Measurements from ENCODE around the gene XPO6.

Gene XPO6

GRCh38 chr16:28181515-28181914, 30.2 kb downstream of the XPO6 start:
- DNase-seq = no peak

GRCh38 chr16:28180655-28181460, 30.9 kb downstream of the XPO6 start:
- no peak for DNase-seq

- no peak for DNase-seq
Observed at GRCh38 chr16:28179354-28179753, 32.4 kb downstream of the XPO6 start.

GRCh38 chr16:28175715-28176114, 36.0 kb downstream of the XPO6 start:
- DNase-seq = no peak

GRCh38 chr16:28172336-28172735, 39.4 kb downstream of the XPO6 start:
- DNase-seq = no peak

GRCh38 chr16:28171816-28172215, 39.9 kb downstream of the XPO6 start:
- DNase-seq = no peak

GRCh38 chr16:28168991-28169554, 42.7 kb downstream of the XPO6 start:
- DNase-seq = no peak

GRCh38 chr16:28167730-28168129, 44.0 kb downstream of the XPO6 start:
- no peak for DNase-seq

- DNase-seq = no peak
Observed at GRCh38 chr16:28167221-28167620, 44.5 kb downstream of the XPO6 start.

GRCh38 chr16:28166394-28167208, 45.2 kb downstream of the XPO6 start:
- DNase-seq = no peak

- no peak for DNase-seq
Observed at GRCh38 chr16:28165598-28165997, 46.2 kb downstream of the XPO6 start.

GRCh38 chr16:28164140-28164539, 47.6 kb downstream of the XPO6 start:
- no peak for DNase-seq

- DNase-seq = no peak
Observed at GRCh38 chr16:28163699-28164098, 48.1 kb downstream of the XPO6 start.

GRCh38 chr16:28162326-28162877, 49.4 kb downstream of the XPO6 start:
- no peak for DNase-seq

GRCh38 chr16:28161626-28162025, 50.1 kb downstream of the XPO6 start:
- no peak for DNase-seq

GRCh38 chr16:28158136-28158535, 53.6 kb downstream of the XPO6 start:
- no peak for DNase-seq

GRCh38 chr16:28156056-28156680, 55.6 kb downstream of the XPO6 start:
- DNase-seq = no peak

- peak; percentile 71 for DNase-seq
Observed at GRCh38 chr16:28155293-28155692, 56.5 kb downstream of the XPO6 start.

- no peak for DNase-seq
Observed at GRCh38 chr16:28151180-28151579, 60.6 kb downstream of the XPO6 start.

- DNase-seq = no peak
Observed at GRCh38 chr16:28149011-28149888, 62.5 kb downstream of the XPO6 start.

GRCh38 chr16:28146536-28146935, 65.2 kb downstream of the XPO6 start:
- DNase-seq = no peak

GRCh38 chr16:28145796-28146195, 66.0 kb downstream of the XPO6 start:
- no peak for DNase-seq

Data from NCI-H510A treated with DMSO at 0.1 percent for 48 hours (cell line).